Upper lobe of left lung (tissue), 6 donors: ENCODE results near the gene BRIP1. TPM values are rescaled to one million over a fixed set of nuclear protein-coding genes. Genes with fewer than 3 reads are reported as not detected.

Source experiments
- ATAC-seq, 2 donors: fragments of 200-7000 bp; cut with Tn5 transposase; one replicate each; pipeline ENCODE4 v1.9.1; 2022; ENCODE audit warnings: mild to moderate bottlenecking in 2 of 2, moderate library complexity in 2 of 2; ENCODE audit not compliant: low FRiP score in 2 of 2
- DNase-seq, 2 donors: peaks; one replicate each; pipeline ENCODE4 v3.0.0-alpha.2; 2019 to 2020
- H3K27ac ChIP-seq, 4 donors: fragments of 200-600 bp; sonication (generic); one replicate each; pipeline ENCODE4 v1.5.1; 2016 to 2019
- H3K27me3 ChIP-seq, 4 donors: fragments of 200-600 bp; sonication (generic); one replicate each; pipeline ENCODE4 v1.5.1; 2017 to 2019
- H3K36me3 ChIP-seq, 4 donors: fragments of 200-600 bp; sonication (generic); one replicate each; pipeline ENCODE4 v1.5.1; 2016 to 2019
- H3K4me1 ChIP-seq, 4 donors: fragments of 200-600 bp; sonication (generic); one replicate each; pipeline ENCODE4 v1.5.1; 2018 to 2019
- H3K4me3 ChIP-seq, 4 donors: fragments of 200-600 bp; sonication (generic); one replicate each; pipeline ENCODE4 v1.5.1; 2017 to 2019; ENCODE audit warnings: mild to moderate bottlenecking in 2 of 4, moderate library complexity in 1 of 4
- H3K9me3 ChIP-seq, 4 donors: fragments of 200-600 bp; sonication (generic); one replicate each; pipeline ENCODE4 v1.5.1; 2018 to 2019
- EP300 ChIP-seq, 4 donors: sonication (generic); formaldehyde crosslinking; IDR thresholded peaks; one replicate each; pipeline ENCODE4 v1.5.1; 2017; ENCODE audit warnings: antibody characterized with exemption in 4 of 4, control low read depth in 2 of 4
- POLR2A ChIP-seq, 4 donors: fragments of 450-650 bp; IDR thresholded peaks; one replicate each; pipeline ENCODE4 v1.5.1; 2016 to 2017; ENCODE audit warnings: antibody characterized with exemption in 4 of 4, mild to moderate bottlenecking in 2 of 4
- POLR2AphosphoS5 ChIP-seq, 2 donors: sonication (generic); formaldehyde crosslinking; IDR thresholded peaks; one replicate each; pipeline ENCODE4 v1.5.1; 2017; ENCODE audit warnings: antibody characterized with exemption in 2 of 2
- WGBS, 2 donors: methylation state at CpG; one replicate each; pipeline ENCODE4 v1.1.5; 2017 to 2018; 5-methylcytosine and 5-hydroxymethylcytosine counted together
- total RNA-seq, 6 donors: library from RNA; depleted of rRNA in 4 of 6; stranded (reverse); fragments of >200 nt in 4 of 6; gene quantifications; one replicate each; pipeline versions ENCODE4 v1.1.0 to v1.2.1, GENCODE V29; 2016 to 2021
- TF ChIP-seq, protein P1 (sequence below), 6 experiments: fragments of 450-650 bp in 4 of 6; fragments of 200-600 bp in 2 of 6; sonication (generic) in 2 of 6; IDR thresholded peaks; one replicate each; pipeline ENCODE4 v1.5.1; 2016 to 2019; ENCODE audit warnings: antibody characterized with exemption in 6 of 6
- donor health status: DM: no; HTN: no; CAD: no; lungs with moderate emphysema.
- donor health status: DM: no; HTN: yes; CAD: no; lungs with severe emphysema.

The BRIP1 gene
- total RNA-seq, 6 donors from 2014 or later = 0.55 to 2.5 (median 0.85) TPM

DNA sequence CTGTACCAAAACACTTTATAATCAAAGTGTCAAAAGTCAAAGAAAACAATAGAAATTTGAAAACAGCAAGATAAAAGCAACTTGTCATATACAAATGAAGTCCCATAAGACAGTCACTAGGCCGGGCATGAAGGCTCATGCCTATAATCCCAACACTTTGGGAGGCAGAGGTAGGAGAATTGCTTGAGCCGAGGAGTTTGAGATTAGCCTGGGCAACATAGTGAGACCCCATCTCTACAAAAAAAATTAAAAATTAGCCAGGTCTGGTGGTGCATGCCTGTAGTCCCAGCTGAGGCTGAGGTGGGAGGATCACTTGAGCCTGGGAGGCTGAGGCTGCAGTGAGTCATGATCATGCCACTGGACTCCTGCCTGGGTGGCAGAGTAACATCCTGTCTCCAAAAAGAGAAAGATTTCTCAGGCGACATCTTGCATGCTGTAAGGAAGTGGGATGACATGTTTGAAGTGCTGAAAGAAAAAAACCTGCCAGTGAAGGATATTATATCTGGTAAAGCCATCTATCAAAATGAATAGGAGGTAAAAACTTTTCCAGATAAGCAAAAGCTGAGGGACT lies 173.6 kb downstream of the BRIP1 start:
- no peak for ATAC-seq
- no peaks in the 10 kb centered on the region for H3K36me3 ChIP-seq
- H3K27ac ChIP-seq = no peak overlapping the region
- TF ChIP-seq, protein P1, sequence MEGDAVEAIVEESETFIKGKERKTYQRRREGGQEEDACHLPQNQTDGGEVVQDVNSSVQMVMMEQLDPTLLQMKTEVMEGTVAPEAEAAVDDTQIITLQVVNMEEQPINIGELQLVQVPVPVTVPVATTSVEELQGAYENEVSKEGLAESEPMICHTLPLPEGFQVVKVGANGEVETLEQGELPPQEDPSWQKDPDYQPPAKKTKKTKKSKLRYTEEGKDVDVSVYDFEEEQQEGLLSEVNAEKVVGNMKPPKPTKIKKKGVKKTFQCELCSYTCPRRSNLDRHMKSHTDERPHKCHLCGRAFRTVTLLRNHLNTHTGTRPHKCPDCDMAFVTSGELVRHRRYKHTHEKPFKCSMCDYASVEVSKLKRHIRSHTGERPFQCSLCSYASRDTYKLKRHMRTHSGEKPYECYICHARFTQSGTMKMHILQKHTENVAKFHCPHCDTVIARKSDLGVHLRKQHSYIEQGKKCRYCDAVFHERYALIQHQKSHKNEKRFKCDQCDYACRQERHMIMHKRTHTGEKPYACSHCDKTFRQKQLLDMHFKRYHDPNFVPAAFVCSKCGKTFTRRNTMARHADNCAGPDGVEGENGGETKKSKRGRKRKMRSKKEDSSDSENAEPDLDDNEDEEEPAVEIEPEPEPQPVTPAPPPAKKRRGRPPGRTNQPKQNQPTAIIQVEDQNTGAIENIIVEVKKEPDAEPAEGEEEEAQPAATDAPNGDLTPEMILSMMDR (IDR thresholded peaks at IDR 0.05) = no peak
- no peak for TF ChIP-seq POLR2A (IDR thresholded peaks at IDR 0.05)
- no peak for TF ChIP-seq POLR2AphosphoS5 (IDR thresholded peaks at IDR 0.05)
- no peak for TF ChIP-seq EP300 (IDR thresholded peaks at IDR 0.05)
- H3K4me1 ChIP-seq = no peaks in the 10 kb centered on the region
- H3K9me3 ChIP-seq = no peaks in the 10 kb centered on the region
- 89 to 91% methylated on average over 3 of the region's 3 CpGs for WGBS, 2 donors
- no peak overlapping the region for H3K4me3 ChIP-seq
- DNase-seq = no peak
- no peaks in the 10 kb centered on the region for H3K27me3 ChIP-seq

DNA sequence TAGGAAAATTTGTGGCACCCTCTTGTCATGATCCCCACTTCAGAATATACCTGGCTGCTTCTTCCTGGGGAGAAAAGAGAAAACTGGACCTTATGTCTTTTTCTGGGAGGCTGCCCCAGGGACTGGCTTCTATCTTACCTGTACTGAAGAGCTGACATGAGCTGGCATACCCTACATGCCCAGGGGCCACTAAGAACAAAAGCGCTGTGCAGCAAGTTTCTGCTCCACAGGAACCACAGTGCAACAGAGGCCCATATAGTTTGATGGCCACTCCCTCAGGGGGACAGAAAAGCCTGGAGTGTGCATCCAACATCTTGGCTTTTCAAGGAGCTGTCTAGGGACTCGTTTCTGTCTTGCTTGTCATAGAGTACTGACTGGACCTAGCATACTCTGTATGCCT lies 175.6 kb downstream of the BRIP1 start:
- no peak for TF ChIP-seq EP300 (IDR thresholded peaks at IDR 0.05)
- no peak for TF ChIP-seq POLR2A (IDR thresholded peaks at IDR 0.05)
- TF ChIP-seq, protein P1 (IDR thresholded peaks at IDR 0.05) = no peak
- TF ChIP-seq POLR2AphosphoS5 (IDR thresholded peaks at IDR 0.05) = no peak
- 90 to 100% methylated on average over 2 of the region's 2 CpGs for WGBS, 2 donors
- ATAC-seq = no peak
- Histone ChIP-seq H3K4me1 (no peaks in the 10 kb centered on the region), H3K27me3 (no peaks in the 10 kb centered on the region), H3K9me3 (no peaks in the 10 kb centered on the region), H3K36me3 (no peaks in the 10 kb centered on the region), H3K27ac (no peak overlapping the region), H3K4me3 (no peak overlapping the region)
- no peak for DNase-seq

DNA sequence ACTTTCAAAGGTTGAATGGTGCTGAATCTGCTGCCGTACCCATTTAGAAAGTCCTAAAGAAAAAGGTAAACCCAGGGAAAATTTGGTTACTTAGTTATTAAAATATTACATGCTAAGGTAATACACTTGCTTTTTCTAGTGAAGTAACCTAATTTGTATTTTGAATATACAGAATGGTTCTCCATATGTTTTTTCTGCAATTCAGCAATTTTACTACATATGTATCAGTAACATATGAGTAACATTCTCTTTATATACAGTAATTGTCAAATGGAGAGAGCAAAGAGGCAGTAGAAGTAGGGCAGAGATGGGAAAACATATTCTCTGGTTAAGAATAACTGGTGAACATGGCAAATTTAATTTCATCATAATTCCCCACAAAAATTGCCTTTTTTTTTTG lies 177.2 kb downstream of the BRIP1 start:
- Histone ChIP-seq H3K27me3 (no peaks in the 10 kb centered on the region), H3K4me3 (no peak overlapping the region), H3K36me3 (no peaks in the 10 kb centered on the region), H3K4me1 (no peaks in the 10 kb centered on the region), H3K27ac (no peak overlapping the region), H3K9me3 (no peaks in the 10 kb centered on the region)
- 97 to 100% methylated on average over 1 of the region's 1 CpG for WGBS, 2 donors
- no peak for DNase-seq
- ATAC-seq = no peak
- TF ChIP-seq, protein P1 (IDR thresholded peaks at IDR 0.05) = no peak
- TF ChIP-seq POLR2A (IDR thresholded peaks at IDR 0.05) (no peak), POLR2AphosphoS5 (IDR thresholded peaks at IDR 0.05) (no peak), EP300 (IDR thresholded peaks at IDR 0.05) (no peak)

DNA sequence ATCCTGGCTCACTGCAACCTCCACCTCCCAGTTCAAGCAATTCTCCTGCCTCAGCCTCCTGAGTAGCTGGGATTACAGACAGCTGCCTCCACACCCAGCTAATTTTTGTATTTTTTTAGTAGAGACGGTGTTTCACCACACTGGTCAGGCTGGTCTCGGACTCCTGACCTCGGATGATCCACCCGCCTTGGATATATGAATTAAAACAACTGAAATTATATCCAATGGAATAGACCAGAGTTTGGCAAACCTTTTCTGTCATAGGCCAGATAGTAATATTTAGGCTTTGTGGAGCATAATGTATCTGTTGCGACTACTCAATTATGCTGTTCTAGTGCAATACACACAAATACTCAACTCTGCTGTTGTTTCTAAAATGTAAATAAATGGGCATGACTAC lies 178.5 kb downstream of the BRIP1 start:
- H3K27me3 ChIP-seq = no peaks in the 10 kb centered on the region
- DNase-seq = no peak
- TF ChIP-seq EP300 (IDR thresholded peaks at IDR 0.05) = no peak
- H3K27ac ChIP-seq = no peak overlapping the region
- WGBS, 2 donors = 96 to 100% methylated on average over 5 of the region's 5 CpGs
- ATAC-seq = no peak
- no peaks in the 10 kb centered on the region for H3K36me3 ChIP-seq
- no peaks in the 10 kb centered on the region for H3K9me3 ChIP-seq
- H3K4me1 ChIP-seq = no peaks in the 10 kb centered on the region
- no peak overlapping the region for H3K4me3 ChIP-seq

DNA sequence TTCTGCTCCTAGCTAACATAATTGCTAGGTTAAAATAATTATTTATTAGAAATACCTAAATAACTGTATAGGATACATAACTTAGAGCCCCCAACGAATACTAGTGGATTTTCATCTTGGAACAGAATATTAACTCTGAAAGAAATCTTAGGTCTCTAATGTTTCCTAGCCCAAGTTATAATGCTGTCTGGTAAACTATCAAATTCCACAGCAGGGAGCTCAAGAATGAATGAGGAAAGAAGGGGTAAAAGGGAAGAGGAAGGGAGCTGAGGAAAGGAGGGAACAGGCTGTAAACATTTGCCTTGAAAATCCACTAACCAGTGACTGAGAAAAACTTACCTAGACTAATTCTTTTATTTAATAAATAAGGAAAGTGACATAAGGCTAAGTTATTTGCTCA lies 179.2 kb downstream of the BRIP1 start:
- Histone ChIP-seq H3K27ac (no peak overlapping the region), H3K9me3 (no peaks in the 10 kb centered on the region), H3K27me3 (no peaks in the 10 kb centered on the region), H3K36me3 (no peaks in the 10 kb centered on the region), H3K4me3 (no peak overlapping the region), H3K4me1 (no peaks in the 10 kb centered on the region)
- TF ChIP-seq POLR2A (IDR thresholded peaks at IDR 0.05) (no peak), EP300 (IDR thresholded peaks at IDR 0.05) (no peak), POLR2AphosphoS5 (IDR thresholded peaks at IDR 0.05) (no peak)
- TF ChIP-seq, protein P1 (IDR thresholded peaks at IDR 0.05) = no peak
- ATAC-seq = no peak
- WGBS, 2 donors = 92 to 95% methylated on average over 1 of the region's 1 CpG
- no peak for DNase-seq
